K562 (cell line): ENCODE results near the gene GFRA1. TPM values are rescaled to one million over a fixed set of nuclear protein-coding genes. Genes with fewer than 3 reads are reported as not detected.

Source experiments
- ATAC-seq: fragments of 200-7000 bp; cut with Tn5 transposase; 3 replicates; pipeline ENCODE4 v1.9.1; 2020; ENCODE audit warnings: moderate library complexity
- BruUV-seq: library from RNA; stranded (reverse); fragments of 400-500 nt; replicated peaks from 2 replicates; lab custom pipeline; 2021; lab: Mats Ljungman, UMichigan
- CTCF ChIA-PET: fragments of 300-600 bp; formaldehyde crosslinking; extraction: SDS; loops from one replicate; lab custom pipeline; 2021; ENCODE audit warnings: low intra/inter-chr PET ratio; lab: Yijun Ruan, JAX
- POLR2A ChIA-PET: fragments of 300-600, 350-650 bp; sonication (Branson Sonifier 250); formaldehyde crosslinking; extraction: SDS; loops from one replicate; lab custom pipeline; 2021; ENCODE audit warnings: antibody characterized with exemption, inconsistent platforms; lab: Yijun Ruan, JAX
- DNase-seq, 4 experiments: peaks; one replicate each; pipeline versions ENCODE4 v3.0.0 to v3.0.0-alpha.2; 2011 to 2018; ENCODE audit warnings: low spot score in 3 of 4, mixed read lengths in 3 of 4; ENCODE audit errors: extremely low read depth in 1 of 4
- FAIRE-seq: peaks from 2 replicates; lab custom pipeline; 2011; peaks lifted over from hg19 to GRCh38; lab: Jason Lieb, UNC
- H2AFZ ChIP-seq: 2 replicates; pipeline ENCODE4 v1.6.0; 2011; ENCODE audit warnings: low read depth, low read length, control low read depth, inconsistent platforms
- H3K27ac ChIP-seq: fragments of 200-600 bp; 3 replicates; pipeline ENCODE4 v1.8.0; 2011; ENCODE audit warnings: low read depth, mild to moderate bottlenecking, control low read depth, inconsistent platforms, low read length, moderate library complexity, mixed read lengths; ENCODE audit errors: extremely low read depth
- H3K27me3 ChIP-seq, 2 experiments: fragments of 300-600 bp in 1 of 2; 2 replicates in 1 of 2; 3 replicates in 1 of 2; pipeline versions ENCODE4 v1.6.0 to v1.8.0; 2011; ENCODE audit warnings: inconsistent platforms in 2 of 2, low read length in 2 of 2, mild to moderate bottlenecking in 1 of 2, mixed read lengths in 1 of 2, moderate library complexity in 1 of 2; ENCODE audit not compliant: control insufficient read depth in 2 of 2, insufficient read depth in 2 of 2
- H3K36me3 ChIP-seq: fragments of 300-600 bp; 3 replicates; pipeline ENCODE4 v1.8.0; 2011; ENCODE audit warnings: mild to moderate bottlenecking, low read length, inconsistent platforms; ENCODE audit not compliant: control insufficient read depth, insufficient read depth
- H3K4me1 ChIP-seq, 2 experiments: fragments of 200-600 bp in 1 of 2; replicated peaks in 1 of 2; 2 replicates in 1 of 2; 3 replicates in 1 of 2; pipeline versions ENCODE4 v1.5.1 to v1.8.0; 2011; ENCODE audit warnings: inconsistent platforms in 2 of 2, low read length in 2 of 2, mild to moderate bottlenecking in 1 of 2, mixed read lengths in 1 of 2, moderate library complexity in 1 of 2; ENCODE audit not compliant: control insufficient read depth in 2 of 2, insufficient read depth in 2 of 2
- H3K4me2 ChIP-seq: 2 replicates; pipeline ENCODE4 v1.6.1; 2011; ENCODE audit warnings: low read length, control low read depth, inconsistent platforms, mixed read lengths; ENCODE audit not compliant: insufficient read depth
- H3K4me3 ChIP-seq: fragments of 200-600 bp; sonication (generic), shearing (Covaris generic); 2 replicates; pipeline ENCODE4 v1.5.1; 2016; ENCODE audit warnings: control low read depth, inconsistent platforms
- H3K79me2 ChIP-seq: fragments of 200-600 bp; 3 replicates; pipeline ENCODE4 v1.8.0; 2011; ENCODE audit warnings: low read length, inconsistent platforms; ENCODE audit not compliant: control insufficient read depth, insufficient read depth
- H3K9ac ChIP-seq, 2 experiments: 2 replicates each; pipeline versions ENCODE4 v1.6.0 to v1.6.1; 2011; ENCODE audit warnings: low read depth in 2 of 2, low read length in 2 of 2, control low read depth in 1 of 2, inconsistent platforms in 1 of 2, mild to moderate bottlenecking in 1 of 2, mixed read lengths in 1 of 2; ENCODE audit not compliant: insufficient read depth in 1 of 2
- H3K9me1 ChIP-seq: one replicate; pipeline ENCODE4 v1.6.0; 2011; ENCODE audit warnings: inconsistent platforms, mild to moderate bottlenecking, low read length, moderate library complexity; ENCODE audit not compliant: control insufficient read depth, insufficient read depth
- H3K9me3 ChIP-seq: replicated peaks from 2 replicates; pipeline ENCODE4 v1.5.1; 2011; ENCODE audit warnings: low read depth, low read length, inconsistent platforms; ENCODE audit not compliant: control insufficient read depth, insufficient read depth
- H4K20me1 ChIP-seq: replicated peaks from 2 replicates; pipeline ENCODE4 v1.6.1; 2011; ENCODE audit warnings: low read length, inconsistent platforms, mixed read lengths; ENCODE audit not compliant: control insufficient read depth, insufficient read depth
- KLF16 ChIP-seq: IDR thresholded peaks from 2 replicates; pipeline ENCODE4 v1.6.1; 2016; ENCODE audit warnings: antibody characterized with exemption
- RBFOX2 ChIP-seq: fragments of 200-400 bp; formaldehyde crosslinking; IDR thresholded peaks from 2 replicates; pipeline ENCODE4 v1.6.1; 2017; ENCODE audit warnings: low read depth, mild to moderate bottlenecking, low read length, moderate library complexity
- REST ChIP-seq, 2 experiments: fragments of 450-650 bp; formaldehyde crosslinking in 1 of 2; IDR thresholded peaks; 2 replicates each; pipeline versions ENCODE4 v1.4.0 to v1.6.1; 2014 to 2020; ENCODE audit warnings: mild to moderate bottlenecking in 2 of 2, borderline replicate concordance in 1 of 2, low read depth in 1 of 2
- USF1 ChIP-seq: sonication (generic); formaldehyde crosslinking; IDR thresholded peaks from 2 replicates; pipeline ENCODE4 v1.9.0; 2022; ENCODE audit warnings: mild to moderate bottlenecking, missing genetic modification reagents
- WGBS: fragments of 100-300 bp; shearing (Covaris generic); methylation state at CpG from one replicate; pipeline ENCODE4 v1.1.6; 2016; ENCODE audit warnings: low coverage, mixed read lengths; ENCODE audit not compliant: insufficient coverage; ENCODE audit errors: missing lambda C conversion rate; 5-methylcytosine and 5-hydroxymethylcytosine counted together
- in situ Hi-C: fragments of 300-500 bp; cut with MboI; formaldehyde crosslinking; loops from 4 replicates; pipeline ENCODE4 v1.15.0; 2018; ENCODE audit warnings: inconsistent platforms, mixed read lengths
- intact Hi-C: fragments of 100-400 bp; cut with micrococcal nuclease; formaldehyde crosslinking; loops from 2 replicates; pipeline ENCODE4 v1.14.2; 2022
- polyA plus RNA-seq, 8 experiments: library from polyadenylated mRNA; depleted of rRNA in 4 of 8; stranded (reverse) in 5 of 8; unstranded in 3 of 8; fragments of >200 nt; fragmentation: Nextera tagmentation in 2 of 8; fragmentation: Illumina TruSeq in 1 of 8; extraction: Ambion mirVana in 2 of 8; extraction: Trizol in 1 of 8; gene quantifications; 2 replicates each; pipeline versions ENCODE4 v1.2.1 to v1.2.3, GENCODE V29; 2011 to 2014; ENCODE audit warnings: inconsistent platforms in 1 of 8, missing spikeins in 1 of 8
- total RNA-seq, 7 experiments: library from RNA; depleted of rRNA in 6 of 7; stranded (reverse); fragments of >200 nt in 6 of 7; fragmentation: Illumina TruSeq in 2 of 7; extraction: Trizol in 2 of 7; gene quantifications; 2 replicates each; pipeline versions ENCODE4 v1.2.1 to v1.2.3, GENCODE V29; 2011 to 2021; ENCODE audit warnings: low replicate concordance in 1 of 7

The GFRA1 gene
- total and polyA plus RNA-seq, 9 of the 15 experiments (the other 6 are each of a cell fraction or from before 2014, with no cell fraction given) = 0.04 TPM; not detected in 8

- ChIA-PET CTCF (no interaction called here), POLR2A (no interaction called here)
- ATAC-seq (no peak), DNase-seq (no peak), FAIRE-seq (no peak)
- in situ Hi-C loops = no loop called here
- no peaks in the 10 kb centered on the region for H3K36me3 ChIP-seq
- 0% methylated on average over 7 of the region's 7 CpGs for WGBS
- no peaks in the 10 kb centered on the region for H3K4me1 ChIP-seq
- no peaks in the 10 kb centered on the region for H3K27me3 ChIP-seq
- no peak overlapping the region for H3K4me3 ChIP-seq
- H3K9me3 ChIP-seq = no peaks in the 10 kb centered on the region
- H2AFZ ChIP-seq = no peak overlapping the region
- TF ChIP-seq USF1 (CRISPR knock-in tag) (no peak), RBFOX2 (no peak), REST (IDR thresholded peaks at IDR 0.05; ENCODE audit: borderline replicate concordance) (no peak), REST (CRISPR knock-in tag; IDR thresholded peaks at IDR 0.05; ENCODE audit: low read depth) (no peak), KLF16 (no peak)
- no peak overlapping the region for H3K27ac ChIP-seq
- intact Hi-C loops = no loop called here
- H3K9ac ChIP-seq = no peak overlapping the region
- H3K9me1 ChIP-seq = no peaks in the 10 kb centered on the region
- no peaks in the 10 kb centered on the region for H3K79me2 ChIP-seq
- H3K4me2 ChIP-seq = no peak overlapping the region
- no TSS peak for BruUV-seq
- H4K20me1 ChIP-seq = no peaks in the 10 kb centered on the region
These were observed 71.2 kb downstream of the GFRA1 start for GRCh38 chr10:116201670-116202430.
